Mesenchymal stem cell (in vitro differentiated cells and primary cell): ENCODE data around the gene USP6NL.

Source experiments
- DNase-seq: peaks from one replicate; pipeline ENCODE4 v3.0.0-alpha.2; 2013
- H2AFZ ChIP-seq: one replicate; pipeline ENCODE4 v1.6.1; 2013; ENCODE audit warnings: low read depth, mild to moderate bottlenecking, control low read depth, inconsistent platforms, low read length, moderate library complexity
- H2AK5ac ChIP-seq: 2 replicates; pipeline ENCODE4 v1.6.1; 2013; ENCODE audit warnings: low read length, moderate library complexity, mild to moderate bottlenecking, inconsistent platforms; ENCODE audit not compliant: severe bottlenecking
- H2BK120ac ChIP-seq: one replicate; pipeline ENCODE4 v1.6.1; 2013; ENCODE audit warnings: low read depth, mild to moderate bottlenecking, inconsistent platforms, low read length, moderate library complexity
- H2BK12ac ChIP-seq, 2 experiments: one replicate each; pipeline ENCODE4 v1.6.1; 2013; ENCODE audit warnings: inconsistent platforms in 2 of 2, low read length in 2 of 2, mild to moderate bottlenecking in 2 of 2, moderate library complexity in 2 of 2, control low read depth in 1 of 2
- H2BK15ac ChIP-seq: one replicate; pipeline ENCODE4 v1.6.1; 2013; ENCODE audit warnings: mild to moderate bottlenecking, low read depth, inconsistent platforms; ENCODE audit not compliant: poor library complexity, severe bottlenecking
- H2BK5ac ChIP-seq: 2 replicates; pipeline ENCODE4 v1.6.1; 2013; ENCODE audit warnings: low read depth, mild to moderate bottlenecking, low read length, control low read depth, inconsistent platforms; ENCODE audit not compliant: poor library complexity, severe bottlenecking
- H3K14ac ChIP-seq, 2 experiments: one replicate each; pipeline ENCODE4 v1.6.1; 2013; ENCODE audit warnings: inconsistent platforms in 2 of 2, low read length in 2 of 2, control low read depth in 1 of 2, mild to moderate bottlenecking in 1 of 2, moderate library complexity in 1 of 2
- H3K18ac ChIP-seq, 2 experiments: one replicate each; pipeline ENCODE4 v1.6.1; 2013; ENCODE audit warnings: inconsistent platforms in 2 of 2, low read length in 2 of 2, control low read depth in 1 of 2, low read depth in 1 of 2, mild to moderate bottlenecking in 1 of 2
- H3K23ac ChIP-seq, 2 experiments: one replicate each; pipeline ENCODE4 v1.6.1; 2013; ENCODE audit warnings: inconsistent platforms in 2 of 2, low read length in 2 of 2, mild to moderate bottlenecking in 2 of 2, moderate library complexity in 2 of 2, control low read depth in 1 of 2
- H3K27ac ChIP-seq: 2 replicates; pipeline ENCODE4 v1.5.1; 2013; ENCODE audit warnings: mild to moderate bottlenecking, moderate library complexity, low read length, control low read depth, inconsistent platforms; ENCODE audit not compliant: poor library complexity, severe bottlenecking
- H3K27me3 ChIP-seq, 2 experiments: 2 replicates each; pipeline versions ENCODE4 v1.6.1 to v1.7.0; 2013; ENCODE audit warnings: low read length in 2 of 2, mild to moderate bottlenecking in 2 of 2, moderate library complexity in 2 of 2, control low read depth in 1 of 2, inconsistent platforms in 1 of 2; ENCODE audit not compliant: control insufficient read depth in 1 of 2, insufficient read depth in 1 of 2
- H3K36me3 ChIP-seq, 2 experiments: 2 replicates each; pipeline versions ENCODE4 v1.6.1 to v1.7.0; 2013; ENCODE audit warnings: low read length in 2 of 2, control low read depth in 1 of 2, inconsistent platforms in 1 of 2, low read depth in 1 of 2, mild to moderate bottlenecking in 1 of 2; ENCODE audit not compliant: insufficient read depth in 2 of 2, control insufficient read depth in 1 of 2
- H3K4ac ChIP-seq, 2 experiments: one replicate each; pipeline ENCODE4 v1.6.1; 2013; ENCODE audit warnings: inconsistent platforms in 2 of 2, low read length in 2 of 2, mild to moderate bottlenecking in 2 of 2, moderate library complexity in 2 of 2, control low read depth in 1 of 2, low read depth in 1 of 2
- H3K4me1 ChIP-seq: 2 replicates; pipeline ENCODE4 v1.6.1; 2013; ENCODE audit warnings: low read depth, low read length, control low read depth; ENCODE audit not compliant: control insufficient read depth, insufficient read depth
- H3K4me2 ChIP-seq: 2 replicates; pipeline ENCODE4 v1.6.1; 2013; ENCODE audit warnings: low read length, mild to moderate bottlenecking, inconsistent platforms; ENCODE audit not compliant: poor library complexity, severe bottlenecking
- H3K4me3 ChIP-seq, 2 experiments: 2 replicates each; pipeline versions ENCODE4 v1.5.1 to v1.7.0; 2013; ENCODE audit warnings: low read length in 2 of 2, mild to moderate bottlenecking in 2 of 2, control low read depth in 1 of 2, low read depth in 1 of 2; ENCODE audit not compliant: insufficient read depth in 1 of 2
- H3K79me1 ChIP-seq: replicated peaks from 2 replicates; pipeline ENCODE4 v1.6.1; 2013; ENCODE audit warnings: mild to moderate bottlenecking, control low read depth, low read length, inconsistent platforms; ENCODE audit not compliant: poor library complexity, severe bottlenecking
- H3K9ac ChIP-seq: 2 replicates; pipeline ENCODE4 v1.7.0; 2013; ENCODE audit warnings: mild to moderate bottlenecking, low read length, moderate library complexity
- H3K9me3 ChIP-seq: 2 replicates; pipeline ENCODE4 v1.7.0; 2013; ENCODE audit warnings: mild to moderate bottlenecking, low read length; ENCODE audit not compliant: control insufficient read depth
- H4K8ac ChIP-seq: one replicate; pipeline ENCODE4 v1.6.1; 2013; ENCODE audit warnings: inconsistent platforms, mild to moderate bottlenecking, low read length, moderate library complexity
- H4K91ac ChIP-seq: one replicate; pipeline ENCODE4 v1.6.1; 2013; ENCODE audit warnings: mild to moderate bottlenecking, low read length, inconsistent platforms
- WGBS: methylation state at CpG from one replicate; pipeline ENCODE4 v1.1.7; 2013; ENCODE audit warnings: mixed read lengths; 5-methylcytosine and 5-hydroxymethylcytosine counted together

Gene USP6NL

DNA sequence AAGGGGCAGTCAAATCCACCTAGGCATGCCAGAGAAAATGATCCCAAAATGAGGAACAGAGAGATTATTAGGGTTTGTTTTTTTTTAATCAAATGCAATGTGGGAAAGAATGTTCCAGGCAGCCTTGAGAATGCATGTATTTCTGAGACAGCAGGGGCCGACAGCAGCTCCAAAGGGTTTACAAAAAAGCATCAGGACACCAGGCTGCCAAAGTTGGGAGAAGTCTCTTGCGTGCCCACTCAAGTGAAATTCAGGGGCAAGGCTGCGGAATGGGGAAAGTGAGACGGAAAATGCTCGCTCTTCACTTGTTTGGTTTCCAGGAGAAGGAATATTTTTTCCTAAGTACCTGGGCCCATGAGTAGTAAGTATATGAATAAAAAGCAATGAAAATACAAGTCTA is 101.2 kb downstream of the USP6NL start:
- Histone ChIP-seq H2BK15ac (no peak overlapping the region), H2BK5ac (no peak overlapping the region), H2AFZ (no peak overlapping the region), H2AK5ac (no peak overlapping the region), H3K23ac (no peak overlapping the region), H3K14ac (no peak overlapping the region), H3K27ac (no peak overlapping the region), H3K79me1 (peaks cover 18% of the 10 kb centered on the region), H3K9me3 (no peaks in the 10 kb centered on the region), H3K4me3 (no peak overlapping the region), H2BK120ac (no peak overlapping the region), H3K4me2 (no peak overlapping the region), H4K8ac (no peak overlapping the region), H4K91ac (no peak overlapping the region), H3K4me1 (no peaks in the 10 kb centered on the region), H3K27me3 (no peaks in the 10 kb centered on the region), H3K9ac (no peak overlapping the region), H3K36me3 (peaks cover 0 to 21% of the 10 kb centered on the region in 2 experiments), H3K4ac (no peak overlapping the region), H2BK12ac (no peak overlapping the region), H3K18ac (no peak overlapping the region)
- WGBS: 98% methylated on average over 5 of the region's 5 CpGs
- no peak for DNase-seq

DNA sequence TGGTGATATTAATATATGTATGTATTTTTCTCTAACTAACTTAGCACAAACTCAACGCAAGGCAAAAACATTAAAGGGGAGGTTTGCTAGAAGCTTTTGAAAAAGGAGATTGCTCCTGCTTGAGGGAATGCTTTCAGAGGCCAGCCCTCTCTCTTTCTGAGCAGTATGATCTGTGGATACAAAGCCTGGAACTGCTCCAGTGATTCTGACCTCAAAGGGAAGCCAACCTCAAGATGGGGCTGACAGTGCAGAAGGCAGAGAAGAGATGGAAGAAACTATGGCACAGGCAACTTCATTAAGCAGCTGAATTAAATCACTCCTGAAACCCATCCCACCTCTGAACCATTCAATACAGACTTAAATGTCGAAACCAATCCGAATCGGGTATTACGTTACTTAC is 102.4 kb downstream of the USP6NL start:
- Histone ChIP-seq H3K27me3 (no peaks in the 10 kb centered on the region), H3K9ac (no peak overlapping the region), H3K36me3 (peaks cover 0 to 24% of the 10 kb centered on the region in 2 experiments), H4K8ac (no peak overlapping the region), H3K23ac (no peak overlapping the region), H3K14ac (no peak overlapping the region), H2BK15ac (no peak overlapping the region), H3K4ac (no peak overlapping the region), H2BK12ac (no peak overlapping the region), H2BK5ac (no peak overlapping the region), H4K91ac (no peak overlapping the region), H3K79me1 (peaks cover 22% of the 10 kb centered on the region), H3K9me3 (no peaks in the 10 kb centered on the region), H3K4me1 (no peaks in the 10 kb centered on the region), H3K18ac (no peak overlapping the region), H2AK5ac (no peak overlapping the region), H2AFZ (no peak overlapping the region), H2BK120ac (no peak overlapping the region), H3K4me2 (no peak overlapping the region), H3K27ac (no peak overlapping the region), H3K4me3 (no peak overlapping the region)
- 99% methylated on average over 5 of the region's 5 CpGs for WGBS
- no peak for DNase-seq

DNA sequence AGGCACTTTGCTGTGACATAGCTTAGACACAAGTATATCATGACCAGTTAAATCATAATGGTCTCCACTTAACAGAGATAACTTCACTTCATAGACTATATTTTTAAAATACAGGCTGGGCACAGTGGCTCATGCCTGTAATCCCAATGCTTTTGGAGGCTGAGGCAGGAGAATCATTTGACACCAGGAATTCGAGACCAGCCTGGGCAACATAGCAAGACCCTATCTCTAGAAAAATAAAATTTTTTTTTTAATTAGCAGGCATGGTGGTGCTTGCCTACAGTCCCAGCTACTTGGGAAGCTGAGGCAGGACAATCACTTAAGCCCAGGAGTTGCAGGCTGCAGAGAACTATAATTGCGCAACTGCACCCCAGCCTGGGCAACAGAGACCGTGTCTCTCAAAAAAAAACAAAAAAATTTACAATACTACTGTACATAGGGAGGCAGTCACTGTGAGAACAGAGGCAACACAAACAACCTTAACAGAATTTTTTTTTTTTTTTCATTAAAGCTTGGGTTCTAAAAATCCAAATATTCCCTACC is 105.1 kb downstream of the USP6NL start:
- DNase-seq: no peak
- Histone ChIP-seq H3K27ac (no peak overlapping the region), H3K18ac (no peak overlapping the region), H3K27me3 (no peaks in the 10 kb centered on the region), H2BK120ac (no peak overlapping the region), H3K4me1 (no peaks in the 10 kb centered on the region), H2BK15ac (no peak overlapping the region), H2AK5ac (no peak overlapping the region), H2BK5ac (no peak overlapping the region), H3K4me3 (no peak overlapping the region), H2AFZ (no peak overlapping the region), H3K14ac (no peak overlapping the region), H3K36me3 (peaks cover 0 to 20% of the 10 kb centered on the region in 2 experiments), H3K4ac (no peak overlapping the region), H3K4me2 (no peak overlapping the region), H3K9me3 (no peaks in the 10 kb centered on the region), H4K8ac (no peak overlapping the region), H4K91ac (no peak overlapping the region), H2BK12ac (no peak overlapping the region), H3K79me1 (peaks cover 13% of the 10 kb centered on the region), H3K23ac (no peak overlapping the region), H3K9ac (no peak overlapping the region)
- 100% methylated on average over 1 of the region's 3 CpGs for WGBS

DNA sequence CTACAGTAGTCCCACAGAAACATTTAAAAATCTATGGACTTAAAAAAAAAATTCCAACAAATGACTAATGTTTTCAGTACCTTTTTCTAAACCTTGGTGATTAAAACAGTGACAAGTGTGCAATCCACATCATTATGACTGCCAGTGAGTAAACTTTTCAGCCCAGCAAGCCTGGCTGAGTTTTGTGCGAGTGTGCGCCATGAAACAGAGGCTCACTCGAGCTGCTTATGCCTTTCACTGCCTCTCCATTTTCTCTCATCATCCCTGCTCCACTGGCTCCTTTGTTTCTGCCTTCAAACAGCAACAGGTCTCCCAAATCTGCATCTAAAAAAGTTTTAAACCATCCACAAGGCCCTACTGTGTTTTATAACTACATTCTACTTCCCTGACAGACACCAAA is 105.8 kb downstream of the USP6NL start:
- Histone ChIP-seq H2BK12ac (no peak overlapping the region), H3K36me3 (peaks cover 0 to 20% of the 10 kb centered on the region in 2 experiments), H2AFZ (no peak overlapping the region), H2BK15ac (no peak overlapping the region), H4K8ac (no peak overlapping the region), H2BK5ac (no peak overlapping the region), H3K4me3 (no peak overlapping the region), H2AK5ac (no peak overlapping the region), H3K9ac (no peak overlapping the region), H3K18ac (no peak overlapping the region), H3K4ac (no peak overlapping the region), H3K79me1 (peaks cover 11% of the 10 kb centered on the region), H3K27ac (no peak overlapping the region), H3K27me3 (no peaks in the 10 kb centered on the region), H3K4me2 (no peak overlapping the region), H3K23ac (no peak overlapping the region), H3K14ac (no peak overlapping the region), H2BK120ac (no peak overlapping the region), H4K91ac (no peak overlapping the region), H3K4me1 (no peaks in the 10 kb centered on the region), H3K9me3 (no peaks in the 10 kb centered on the region)
- DNase-seq: no peak
- 91% methylated on average over 3 of the region's 3 CpGs for WGBS
